ENCODE data around the gene SLC9A9. TPM values are rescaled to one million over a fixed set of nuclear protein-coding genes. Genes with fewer than 3 reads are reported as not detected.

Gene SLC9A9
- total RNA-seq, 1 experiment from 2014 or later: 7.9 TPM

GRCh38 chr3:143358793-143359491 lies 489.3 kb downstream of the SLC9A9 start:
- no peak for DNase-seq (ENCODE audit: low read depth)

- DNase-seq (ENCODE audit: low read depth): no peak
Measured at GRCh38 chr3:143358155-143358792, 490.0 kb downstream of the SLC9A9 start.

- no peak for DNase-seq (ENCODE audit: low read depth)
Measured at GRCh38 chr3:143357700-143358099, 490.6 kb downstream of the SLC9A9 start.

- DNase-seq (ENCODE audit: low read depth): no peak
Measured at GRCh38 chr3:143356839-143357238, 491.4 kb downstream of the SLC9A9 start.

GRCh38 chr3:143354342-143354741 lies 493.9 kb downstream of the SLC9A9 start:
- DNase-seq (ENCODE audit: low read depth): no peak

GRCh38 chr3:143352850-143353550 lies 495.3 kb downstream of the SLC9A9 start:
- DNase-seq (ENCODE audit: low read depth): no peak

GRCh38 chr3:143351895-143352608 lies 496.2 kb downstream of the SLC9A9 start:
- no peak for DNase-seq (ENCODE audit: low read depth)

GRCh38 chr3:143351354-143351753 lies 496.9 kb downstream of the SLC9A9 start:
- DNase-seq (ENCODE audit: low read depth): no peak

GRCh38 chr3:143349455-143349854 lies 498.8 kb downstream of the SLC9A9 start:
- DNase-seq (ENCODE audit: low read depth): no peak

GRCh38 chr3:143348486-143349327 lies 499.6 kb downstream of the SLC9A9 start:
- no peak for DNase-seq (ENCODE audit: low read depth)

GRCh38 chr3:143344516-143345165 lies 503.6 kb downstream of the SLC9A9 start:
- no peak for DNase-seq (ENCODE audit: low read depth)

GRCh38 chr3:143343944-143344343 lies 504.3 kb downstream of the SLC9A9 start:
- no peak for DNase-seq (ENCODE audit: low read depth)

GRCh38 chr3:143343031-143343430 lies 505.2 kb downstream of the SLC9A9 start:
- DNase-seq (ENCODE audit: low read depth): no peak

- DNase-seq (ENCODE audit: low read depth): no peak
Measured at GRCh38 chr3:143339451-143339850, 508.8 kb downstream of the SLC9A9 start.

- DNase-seq (ENCODE audit: low read depth): peak; percentile 52
Measured at GRCh38 chr3:143337387-143337786, 510.9 kb downstream of the SLC9A9 start.

- DNase-seq (ENCODE audit: low read depth): peak; percentile 27
Measured at GRCh38 chr3:143334231-143334630, 514.0 kb downstream of the SLC9A9 start.

GRCh38 chr3:143333367-143333766 lies 514.9 kb downstream of the SLC9A9 start:
- DNase-seq (ENCODE audit: low read depth): no peak

GRCh38 chr3:143332026-143332425 lies 516.2 kb downstream of the SLC9A9 start:
- DNase-seq (ENCODE audit: low read depth): no peak

- no peak for DNase-seq (ENCODE audit: low read depth)
Measured at GRCh38 chr3:143331350-143331749, 516.9 kb downstream of the SLC9A9 start.

GRCh38 chr3:143330296-143330868 lies 517.9 kb downstream of the SLC9A9 start:
- no peak for DNase-seq (ENCODE audit: low read depth)

Measured in LHCN-M2 (cell line).